AG04450 (cell line): ENCODE data around the gene SUPT16H. TPM values are rescaled to one million over a fixed set of nuclear protein-coding genes. Genes with fewer than 3 reads are reported as not detected.

Source experiments
- CTCF ChIA-PET: fragments of 300-600, 350-600 bp; formaldehyde crosslinking; extraction: SDS; loops from one replicate; lab custom pipeline; 2022; ENCODE audit warnings: antibody characterized with exemption, inconsistent platforms; lab: Charles Lee
- POLR2A ChIA-PET: fragments of 350-600 bp; formaldehyde crosslinking; extraction: SDS; loops from one replicate; lab custom pipeline; 2021; ENCODE audit warnings: antibody characterized with exemption, inconsistent platforms; lab: Yijun Ruan, JAX
- DNase-seq: peaks from one replicate; pipeline ENCODE4 v3.0.0-alpha.2; 2011; ENCODE audit warnings: low read depth, low spot score
- H3K27ac ChIP-seq: one replicate; pipeline ENCODE4 v1.5.1; 2012; ENCODE audit warnings: low read depth, low read length, control low read depth
- H3K27me3 ChIP-seq: one replicate; pipeline ENCODE4 v1.6.0; 2012; ENCODE audit warnings: low read length; ENCODE audit not compliant: control insufficient read depth, insufficient read depth
- H3K4me3 ChIP-seq: 2 replicates; pipeline ENCODE4 v1.5.1; 2011; ENCODE audit warnings: mild to moderate bottlenecking, low read depth, low read length, control low read depth
- H3K9me3 ChIP-seq: 2 replicates; pipeline ENCODE4 v1.5.1; 2012; ENCODE audit warnings: low read length; ENCODE audit not compliant: control insufficient read depth, insufficient read depth
- polyA plus RNA-seq: library from polyadenylated mRNA; depleted of rRNA; stranded (reverse); fragments of >200 nt; gene quantifications from 2 replicates; pipeline ENCODE4 v1.2.3, GENCODE V29; 2011
- TF ChIP-seq, protein P1 (sequence below): IDR thresholded peaks from 2 replicates; pipeline ENCODE4 v1.5.1; 2011; ENCODE audit warnings: low read depth, low read length, control low read depth, inconsistent platforms

Gene SUPT16H
- polyA plus RNA-seq, 1 experiment, result 70.7 TPM

DNA sequence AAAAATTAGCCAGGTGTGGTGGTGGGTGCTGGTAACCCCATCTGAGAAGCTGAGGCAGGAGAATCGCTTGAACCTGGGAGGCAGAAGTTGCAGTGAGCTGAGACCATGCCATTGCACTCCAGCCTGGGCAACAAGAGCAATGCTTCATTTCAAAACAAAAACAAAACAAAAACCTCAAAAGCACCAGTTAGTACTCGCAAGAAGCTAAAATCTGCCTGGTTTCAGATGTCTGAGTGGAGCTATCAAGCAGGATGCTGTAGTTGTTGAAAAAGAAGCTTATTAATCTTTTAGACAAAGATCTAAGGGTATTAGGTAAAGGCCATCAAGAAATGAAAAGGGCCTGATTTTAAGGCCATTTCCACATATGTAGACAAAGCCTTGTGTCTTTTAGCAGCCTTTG is 50.9 kb downstream of the SUPT16H start:
- H3K27me3 ChIP-seq, result peaks cover 18% of the 10 kb centered on the region
- no peak for DNase-seq
- POLR2A ChIA-PET, result no interaction called here
- CTCF ChIA-PET, result no interaction called here
- no peak overlapping the region for H3K27ac ChIP-seq
- TF ChIP-seq, protein P1, sequence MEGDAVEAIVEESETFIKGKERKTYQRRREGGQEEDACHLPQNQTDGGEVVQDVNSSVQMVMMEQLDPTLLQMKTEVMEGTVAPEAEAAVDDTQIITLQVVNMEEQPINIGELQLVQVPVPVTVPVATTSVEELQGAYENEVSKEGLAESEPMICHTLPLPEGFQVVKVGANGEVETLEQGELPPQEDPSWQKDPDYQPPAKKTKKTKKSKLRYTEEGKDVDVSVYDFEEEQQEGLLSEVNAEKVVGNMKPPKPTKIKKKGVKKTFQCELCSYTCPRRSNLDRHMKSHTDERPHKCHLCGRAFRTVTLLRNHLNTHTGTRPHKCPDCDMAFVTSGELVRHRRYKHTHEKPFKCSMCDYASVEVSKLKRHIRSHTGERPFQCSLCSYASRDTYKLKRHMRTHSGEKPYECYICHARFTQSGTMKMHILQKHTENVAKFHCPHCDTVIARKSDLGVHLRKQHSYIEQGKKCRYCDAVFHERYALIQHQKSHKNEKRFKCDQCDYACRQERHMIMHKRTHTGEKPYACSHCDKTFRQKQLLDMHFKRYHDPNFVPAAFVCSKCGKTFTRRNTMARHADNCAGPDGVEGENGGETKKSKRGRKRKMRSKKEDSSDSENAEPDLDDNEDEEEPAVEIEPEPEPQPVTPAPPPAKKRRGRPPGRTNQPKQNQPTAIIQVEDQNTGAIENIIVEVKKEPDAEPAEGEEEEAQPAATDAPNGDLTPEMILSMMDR, result no peak
- H3K9me3 ChIP-seq, result no peaks in the 10 kb centered on the region
- H3K4me3 ChIP-seq, result no peak overlapping the region

DNA sequence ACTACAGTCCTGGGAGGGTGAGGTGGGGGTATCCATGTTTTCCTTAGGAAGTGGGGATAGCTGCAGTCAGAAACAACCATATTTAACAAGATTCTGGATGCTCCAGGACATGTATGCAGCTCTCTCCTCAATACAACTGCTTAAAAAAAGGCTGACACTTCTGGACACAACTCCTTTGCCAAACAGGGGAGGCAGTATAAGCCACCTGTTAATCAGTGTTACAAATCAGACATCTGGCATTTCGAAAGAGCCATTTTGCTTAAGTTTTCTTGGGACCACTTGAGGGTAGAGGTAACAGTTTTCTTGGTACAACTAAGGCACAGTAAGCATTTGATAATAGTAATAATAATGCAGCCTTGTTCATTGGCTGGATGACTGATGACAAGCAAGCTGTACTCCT is 56.8 kb downstream of the SUPT16H start:
- ChIA-PET POLR2A (no interaction called here), CTCF (no interaction called here)
- no peak overlapping the region for H3K4me3 ChIP-seq
- no peaks in the 10 kb centered on the region for H3K9me3 ChIP-seq
- no peak overlapping the region for H3K27ac ChIP-seq
- TF ChIP-seq, protein P1, result no peak
- peaks cover 14% of the 10 kb centered on the region for H3K27me3 ChIP-seq
- DNase-seq, result no peak

DNA sequence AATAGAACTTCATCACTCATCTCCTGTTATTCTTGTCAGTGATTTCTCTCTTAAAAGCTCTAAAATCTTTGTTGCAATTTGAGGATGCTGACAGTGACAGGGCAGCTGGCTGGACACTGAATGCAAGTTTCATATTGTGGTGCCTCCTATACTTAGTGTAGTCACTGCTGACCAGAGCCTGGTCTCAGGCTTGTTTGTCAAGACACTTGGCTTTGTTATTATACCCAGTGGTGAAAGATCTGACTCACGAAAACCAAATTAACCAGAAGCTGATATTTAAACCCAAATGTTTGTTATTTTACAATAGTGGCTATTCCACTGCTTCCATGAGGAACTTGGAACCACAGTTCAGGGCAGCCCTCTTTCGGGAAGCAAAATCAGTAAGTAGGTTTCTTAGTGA is 61.1 kb downstream of the SUPT16H start:
- H3K27me3 ChIP-seq, result peaks cover 22% of the 10 kb centered on the region
- TF ChIP-seq, protein P1, result no peak
- no peak for DNase-seq
- ChIA-PET CTCF (no interaction called here), POLR2A (no interaction called here)
- H3K9me3 ChIP-seq, result no peaks in the 10 kb centered on the region
- H3K4me3 ChIP-seq, result no peak overlapping the region
- H3K27ac ChIP-seq, result no peak overlapping the region

DNA sequence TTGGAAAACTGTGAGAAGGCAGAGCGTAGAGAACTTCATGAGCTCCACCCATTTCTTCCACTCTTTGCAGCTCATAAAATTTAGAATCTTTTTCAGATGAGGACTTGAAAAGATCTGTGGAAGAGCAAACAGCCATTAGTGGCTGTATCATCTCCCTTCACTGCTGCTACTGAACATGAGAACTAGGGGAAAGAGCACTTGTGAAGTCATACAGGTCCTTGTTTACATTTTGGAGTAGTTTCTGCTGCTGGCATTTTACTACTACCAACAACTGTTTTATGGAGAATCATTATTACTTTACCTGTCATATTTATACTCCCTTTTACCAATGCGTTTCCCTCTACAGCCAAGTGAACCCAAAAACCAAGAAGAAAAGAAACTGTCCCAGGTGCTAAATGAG is 62.9 kb downstream of the SUPT16H start:
- Histone ChIP-seq H3K27ac (no peak overlapping the region), H3K4me3 (no peak overlapping the region), H3K9me3 (no peaks in the 10 kb centered on the region), H3K27me3 (peaks cover 25% of the 10 kb centered on the region)
- POLR2A ChIA-PET, result no interaction called here
- no peak for DNase-seq
- TF ChIP-seq, protein P1, result no peak
- CTCF ChIA-PET, result no interaction called here

DNA sequence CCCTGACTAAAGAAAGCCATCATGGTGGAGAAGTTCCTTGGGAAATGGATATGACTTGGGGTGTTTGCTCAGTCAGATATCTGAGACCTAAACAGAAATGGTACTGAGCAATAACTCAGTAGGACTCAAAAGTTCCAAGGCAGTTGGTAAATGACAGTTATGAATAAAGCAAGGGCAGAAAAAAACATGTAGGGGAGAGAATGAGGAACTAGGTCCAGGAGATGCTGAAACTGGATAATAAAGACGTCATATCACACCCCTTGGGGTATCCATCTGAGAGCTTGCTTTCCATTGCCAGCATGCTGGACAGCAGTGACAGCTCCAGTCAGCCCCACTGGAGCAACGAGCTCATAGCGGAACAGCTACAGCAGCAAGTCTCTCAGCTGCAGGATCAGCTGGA is 66.4 kb downstream of the SUPT16H start:
- Histone ChIP-seq H3K27me3 (peaks cover 15% of the 10 kb centered on the region), H3K27ac (no peak overlapping the region), H3K9me3 (no peaks in the 10 kb centered on the region), H3K4me3 (no peak overlapping the region)
- DNase-seq, result no peak
- CTCF ChIA-PET, result no interaction called here
- TF ChIP-seq, protein P1, result no peak
- POLR2A ChIA-PET, result no interaction called here
